Measurements from ENCODE around the gene ARHGEF2. TPM values are rescaled to one million over a fixed set of nuclear protein-coding genes. Genes with fewer than 3 reads are reported as not detected.

The ARHGEF2 gene
- total and polyA plus RNA-seq, 2 of the 13 experiments (the other 11 are each of a cell fraction or from before 2014, with no cell fraction given): 16.1 to 32.1 TPM

DNA sequence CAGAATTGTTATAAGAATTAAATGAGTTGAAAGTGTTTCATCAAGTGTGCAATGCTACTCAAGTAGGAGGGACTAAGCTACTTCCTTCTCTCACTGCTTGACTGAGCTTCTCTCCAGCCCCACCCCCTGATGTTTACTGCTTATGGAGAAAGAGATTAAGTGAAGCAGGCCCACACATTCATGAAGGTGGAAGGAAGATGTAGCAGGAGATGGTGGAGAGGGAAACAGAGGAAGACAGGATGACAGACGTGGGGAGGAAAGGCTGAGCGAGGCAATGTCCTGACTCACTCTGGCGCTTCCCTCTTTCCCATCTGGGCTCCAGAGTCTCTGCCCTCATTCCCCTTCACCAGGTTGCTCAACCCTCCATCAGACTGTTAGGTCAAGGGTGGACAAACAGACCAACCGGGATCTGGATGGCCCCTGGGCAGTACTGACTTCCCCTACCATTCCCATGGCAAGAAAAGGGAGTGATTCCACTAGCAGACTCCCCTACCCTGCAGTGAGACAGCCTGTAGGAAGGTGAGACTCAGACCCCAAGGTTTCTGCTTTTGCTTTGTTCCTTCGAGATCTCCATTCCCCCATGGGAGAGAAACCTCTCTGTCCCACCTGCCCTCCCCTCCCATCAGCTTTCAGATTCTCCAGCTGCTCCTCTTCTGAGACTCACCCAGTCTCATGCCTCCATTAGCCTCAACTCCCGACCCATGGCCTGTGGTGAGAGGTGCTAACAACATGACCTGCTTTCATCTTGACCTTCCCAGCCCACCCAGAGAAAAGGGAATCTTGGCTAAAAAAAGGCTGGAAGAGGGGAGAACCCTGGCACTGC, 3.1 kb upstream of the ARHGEF2 start (continued):
- TF ChIP-seq, protein P1, sequence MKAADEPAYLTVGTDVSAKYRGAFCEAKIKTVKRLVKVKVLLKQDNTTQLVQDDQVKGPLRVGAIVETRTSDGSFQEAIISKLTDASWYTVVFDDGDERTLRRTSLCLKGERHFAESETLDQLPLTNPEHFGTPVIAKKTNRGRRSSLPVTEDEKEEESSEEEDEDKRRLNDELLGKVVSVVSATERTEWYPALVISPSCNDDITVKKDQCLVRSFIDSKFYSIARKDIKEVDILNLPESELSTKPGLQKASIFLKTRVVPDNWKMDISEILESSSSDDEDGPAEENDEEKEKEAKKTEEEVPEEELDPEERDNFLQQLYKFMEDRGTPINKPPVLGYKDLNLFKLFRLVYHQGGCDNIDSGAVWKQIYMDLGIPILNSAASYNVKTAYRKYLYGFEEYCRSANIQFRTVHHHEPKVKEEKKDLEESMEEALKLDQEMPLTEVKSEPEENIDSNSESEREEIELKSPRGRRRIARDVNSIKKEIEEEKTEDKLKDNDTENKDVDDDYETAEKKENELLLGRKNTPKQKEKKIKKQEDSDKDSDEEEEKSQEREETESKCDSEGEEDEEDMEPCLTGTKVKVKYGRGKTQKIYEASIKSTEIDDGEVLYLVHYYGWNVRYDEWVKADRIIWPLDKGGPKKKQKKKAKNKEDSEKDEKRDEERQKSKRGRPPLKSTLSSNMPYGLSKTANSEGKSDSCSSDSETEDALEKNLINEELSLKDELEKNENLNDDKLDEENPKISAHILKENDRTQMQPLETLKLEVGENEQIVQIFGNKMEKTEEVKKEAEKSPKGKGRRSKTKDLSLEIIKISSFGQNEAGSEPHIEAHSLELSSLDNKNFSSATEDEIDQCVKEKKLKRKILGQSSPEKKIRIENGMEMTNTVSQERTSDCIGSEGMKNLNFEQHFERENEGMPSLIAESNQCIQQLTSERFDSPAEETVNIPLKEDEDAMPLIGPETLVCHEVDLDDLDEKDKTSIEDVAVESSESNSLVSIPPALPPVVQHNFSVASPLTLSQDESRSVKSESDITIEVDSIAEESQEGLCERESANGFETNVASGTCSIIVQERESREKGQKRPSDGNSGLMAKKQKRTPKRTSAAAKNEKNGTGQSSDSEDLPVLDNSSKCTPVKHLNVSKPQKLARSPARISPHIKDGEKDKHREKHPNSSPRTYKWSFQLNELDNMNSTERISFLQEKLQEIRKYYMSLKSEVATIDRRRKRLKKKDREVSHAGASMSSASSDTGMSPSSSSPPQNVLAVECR (CRISPR knock-in tag; IDR thresholded peaks at IDR 0.05; ENCODE audit: borderline replicate concordance): peak; percentile 20; the same call in 1 of the 2 replicates
- TF ChIP-seq, protein P2, sequence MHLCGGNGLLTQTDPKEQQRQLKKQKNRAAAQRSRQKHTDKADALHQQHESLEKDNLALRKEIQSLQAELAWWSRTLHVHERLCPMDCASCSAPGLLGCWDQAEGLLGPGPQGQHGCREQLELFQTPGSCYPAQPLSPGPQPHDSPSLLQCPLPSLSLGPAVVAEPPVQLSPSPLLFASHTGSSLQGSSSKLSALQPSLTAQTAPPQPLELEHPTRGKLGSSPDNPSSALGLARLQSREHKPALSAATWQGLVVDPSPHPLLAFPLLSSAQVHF (CRISPR knock-in tag; IDR thresholded peaks at IDR 0.05): no peak
- TF ChIP-seq CREM (IDR thresholded peaks at IDR 0.05) (no peak), CREM (CRISPR knock-in tag; IDR thresholded peaks at IDR 0.05) (no peak), AHR (CRISPR knock-in tag; IDR thresholded peaks at IDR 0.05) (no peak), SRY (CRISPR knock-in tag; IDR thresholded peaks at IDR 0.05) (no peak), RXRB (CRISPR knock-in tag; IDR thresholded peaks at IDR 0.05; ENCODE audit: borderline replicate concordance) (peak; percentile 66; the same call in 1 of the 2 replicates), KLF9 (CRISPR knock-in tag; IDR thresholded peaks at IDR 0.05; ENCODE audit: low read depth) (no peak), DPF2 (CRISPR knock-in tag; IDR thresholded peaks at IDR 0.05; ENCODE audit: borderline replicate concordance, low read depth) (no peak), ZNF34 (CRISPR knock-in tag; IDR thresholded peaks at IDR 0.05; ENCODE audit: borderline replicate concordance) (no peak)
- TF ChIP-seq, protein P3, sequence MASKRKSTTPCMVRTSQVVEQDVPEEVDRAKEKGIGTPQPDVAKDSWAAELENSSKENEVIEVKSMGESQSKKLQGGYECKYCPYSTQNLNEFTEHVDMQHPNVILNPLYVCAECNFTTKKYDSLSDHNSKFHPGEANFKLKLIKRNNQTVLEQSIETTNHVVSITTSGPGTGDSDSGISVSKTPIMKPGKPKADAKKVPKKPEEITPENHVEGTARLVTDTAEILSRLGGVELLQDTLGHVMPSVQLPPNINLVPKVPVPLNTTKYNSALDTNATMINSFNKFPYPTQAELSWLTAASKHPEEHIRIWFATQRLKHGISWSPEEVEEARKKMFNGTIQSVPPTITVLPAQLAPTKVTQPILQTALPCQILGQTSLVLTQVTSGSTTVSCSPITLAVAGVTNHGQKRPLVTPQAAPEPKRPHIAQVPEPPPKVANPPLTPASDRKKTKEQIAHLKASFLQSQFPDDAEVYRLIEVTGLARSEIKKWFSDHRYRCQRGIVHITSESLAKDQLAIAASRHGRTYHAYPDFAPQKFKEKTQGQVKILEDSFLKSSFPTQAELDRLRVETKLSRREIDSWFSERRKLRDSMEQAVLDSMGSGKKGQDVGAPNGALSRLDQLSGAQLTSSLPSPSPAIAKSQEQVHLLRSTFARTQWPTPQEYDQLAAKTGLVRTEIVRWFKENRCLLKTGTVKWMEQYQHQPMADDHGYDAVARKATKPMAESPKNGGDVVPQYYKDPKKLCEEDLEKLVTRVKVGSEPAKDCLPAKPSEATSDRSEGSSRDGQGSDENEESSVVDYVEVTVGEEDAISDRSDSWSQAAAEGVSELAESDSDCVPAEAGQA (IDR thresholded peaks at IDR 0.05; ENCODE audit: low read depth): no peak
- TF ChIP-seq, protein P3 (CRISPR knock-in tag; IDR thresholded peaks at IDR 0.05; ENCODE audit: borderline replicate concordance): no peak
- TF ChIP-seq, protein P4, sequence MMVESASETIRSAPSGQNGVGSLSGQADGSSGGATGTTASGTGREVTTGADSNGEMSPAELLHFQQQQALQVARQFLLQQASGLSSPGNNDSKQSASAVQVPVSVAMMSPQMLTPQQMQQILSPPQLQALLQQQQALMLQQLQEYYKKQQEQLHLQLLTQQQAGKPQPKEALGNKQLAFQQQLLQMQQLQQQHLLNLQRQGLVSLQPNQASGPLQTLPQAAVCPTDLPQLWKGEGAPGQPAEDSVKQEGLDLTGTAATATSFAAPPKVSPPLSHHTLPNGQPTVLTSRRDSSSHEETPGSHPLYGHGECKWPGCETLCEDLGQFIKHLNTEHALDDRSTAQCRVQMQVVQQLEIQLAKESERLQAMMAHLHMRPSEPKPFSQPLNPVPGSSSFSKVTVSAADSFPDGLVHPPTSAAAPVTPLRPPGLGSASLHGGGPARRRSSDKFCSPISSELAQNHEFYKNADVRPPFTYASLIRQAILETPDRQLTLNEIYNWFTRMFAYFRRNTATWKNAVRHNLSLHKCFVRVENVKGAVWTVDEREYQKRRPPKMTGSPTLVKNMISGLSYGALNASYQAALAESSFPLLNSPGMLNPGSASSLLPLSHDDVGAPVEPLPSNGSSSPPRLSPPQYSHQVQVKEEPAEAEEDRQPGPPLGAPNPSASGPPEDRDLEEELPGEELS (CRISPR knock-in tag; IDR thresholded peaks at IDR 0.05): no peak

All from HepG2 (cell line).